Measurements from ENCODE around the gene PRDM2.
"Not testable (repeated sequence)": the region's sequence is repeated elsewhere in the genome, so short reads cannot be mapped to it uniquely, and the experiment has no call there.

PRDM2 gene

DNA sequence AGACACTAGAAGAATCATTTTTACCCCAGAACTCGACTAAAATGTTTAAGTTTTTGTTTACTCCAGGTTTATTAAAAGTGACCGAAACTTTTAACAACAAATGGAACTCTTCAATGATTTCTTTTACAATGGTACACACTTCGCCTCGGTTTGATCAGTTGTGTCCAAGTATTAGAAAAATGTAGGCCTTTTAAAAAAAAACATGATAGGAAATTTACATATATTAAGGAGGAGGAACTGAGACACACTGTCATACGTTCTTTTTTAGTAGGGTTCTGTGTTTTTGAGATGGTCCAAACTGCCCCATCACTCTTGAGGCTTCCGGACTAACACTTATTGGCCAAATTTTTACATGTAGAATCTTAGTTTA is 1.3 kb downstream of the PRDM2 start:
- no peak for DNase-seq

DNA sequence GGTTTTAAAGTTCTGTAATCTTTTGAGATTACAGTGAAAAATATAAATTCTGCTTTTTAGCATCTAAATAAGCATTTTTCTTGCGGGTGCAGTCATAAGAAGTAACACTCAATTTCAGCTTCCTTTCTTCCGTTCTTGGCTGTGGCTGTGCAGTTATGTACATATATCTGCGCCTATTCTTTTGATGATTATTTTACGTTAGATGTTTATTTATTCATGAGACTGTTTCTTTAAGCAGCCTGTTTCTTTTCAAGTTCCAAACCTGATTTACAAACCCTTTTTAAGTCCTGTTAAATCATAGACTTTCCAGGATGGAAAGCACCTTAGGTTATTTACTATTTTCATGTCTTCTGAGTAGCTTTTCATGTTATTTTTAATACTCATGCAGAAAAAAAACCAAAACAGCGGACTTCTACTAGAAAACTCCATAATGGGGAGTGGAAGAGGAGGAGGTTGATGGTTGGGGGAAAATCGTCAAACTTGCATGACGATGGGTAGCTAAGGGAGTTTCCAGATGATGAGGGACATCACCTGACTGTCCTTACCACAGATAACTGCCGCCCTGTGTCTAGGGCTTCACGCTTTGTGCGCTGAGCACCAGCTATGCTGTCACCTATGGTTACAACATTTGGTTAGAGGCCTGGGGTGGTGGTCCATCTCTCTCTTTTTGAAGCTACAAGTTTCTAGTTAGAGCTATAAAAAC is 2.6 kb downstream of the PRDM2 start:
- peak; percentile 54 for DNase-seq

DNA sequence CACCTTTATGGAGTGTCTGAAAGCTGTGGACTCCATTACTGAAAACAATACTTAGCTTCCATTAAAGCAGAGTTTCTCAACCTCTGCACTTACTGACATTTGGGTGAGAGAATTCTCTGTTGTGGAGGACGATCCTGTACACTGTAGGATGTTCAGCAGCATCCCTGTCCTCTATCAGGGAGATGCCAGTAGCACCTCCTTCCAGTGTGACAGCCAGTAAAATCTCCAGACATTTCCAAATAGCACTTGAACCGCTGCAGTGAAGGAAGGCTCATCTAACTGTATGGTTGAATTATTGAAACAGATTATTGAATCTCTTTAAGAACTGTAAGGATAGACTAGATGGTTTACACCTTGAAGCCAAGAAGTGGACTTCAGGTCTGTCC is 3.1 kb downstream of the PRDM2 start:
- DNase-seq: no peak

DNA sequence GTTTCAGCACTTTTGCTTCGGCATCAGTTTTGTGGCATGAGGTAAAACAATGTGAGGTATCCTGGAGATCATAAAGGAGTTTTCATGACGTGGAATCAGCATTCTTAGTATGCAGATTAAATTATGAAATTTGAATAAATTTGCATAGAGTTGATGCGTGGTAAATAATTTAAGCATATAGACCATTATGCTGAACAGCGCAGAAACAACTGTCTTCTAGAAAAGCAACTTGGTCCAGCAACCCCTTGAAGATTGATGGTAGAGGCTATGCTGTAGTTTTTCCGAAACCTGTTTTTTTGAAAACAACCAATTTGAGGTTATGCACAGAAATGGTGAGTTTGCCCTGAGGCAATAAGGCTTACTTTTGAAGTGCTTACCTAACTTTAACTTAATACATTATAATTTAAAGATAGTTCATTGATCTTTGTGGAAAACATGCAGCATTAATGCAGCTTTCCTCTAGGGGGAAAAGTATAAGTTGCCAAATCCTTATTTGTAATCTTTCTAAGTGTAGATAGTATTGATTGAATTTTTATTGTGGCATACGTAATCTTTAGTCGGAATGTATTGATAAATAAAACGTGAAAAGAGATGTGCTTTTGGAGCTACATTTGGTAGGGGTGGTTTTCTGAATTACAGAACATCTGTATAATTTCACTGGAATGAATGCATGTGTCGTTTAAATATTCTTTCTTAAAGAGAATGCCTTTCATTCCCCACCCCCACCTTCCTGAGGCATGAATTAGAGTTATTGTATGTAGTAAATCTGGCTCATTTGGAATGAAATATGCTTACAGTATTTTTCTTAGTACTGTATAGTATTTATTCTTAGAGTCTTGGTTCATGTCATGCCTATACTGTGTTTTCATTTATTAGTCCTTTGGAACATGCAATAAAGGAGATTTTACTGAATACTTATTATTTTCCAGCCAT is 3.8 kb downstream of the PRDM2 start:
- no peak for DNase-seq

DNA sequence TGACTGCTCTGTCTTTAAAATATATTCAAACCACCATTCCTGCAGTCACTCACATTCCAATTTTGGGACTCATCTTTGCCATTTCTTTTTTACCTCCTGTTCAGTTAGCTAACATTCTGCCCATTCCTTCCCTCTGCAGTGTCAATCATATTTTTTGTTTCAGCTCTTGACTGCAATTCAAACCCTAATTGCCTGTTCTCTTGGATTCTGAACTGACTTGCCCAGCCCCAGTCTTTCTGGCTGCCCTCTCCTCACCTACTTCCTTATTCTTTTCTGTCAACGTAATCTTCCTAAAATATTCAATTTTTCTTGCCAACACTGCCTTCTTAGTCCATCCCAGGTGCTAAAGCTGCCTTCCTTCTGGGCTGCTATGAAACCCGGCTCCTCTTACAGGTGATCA is 6.1 kb downstream of the PRDM2 start:
- no peak for DNase-seq

DNA sequence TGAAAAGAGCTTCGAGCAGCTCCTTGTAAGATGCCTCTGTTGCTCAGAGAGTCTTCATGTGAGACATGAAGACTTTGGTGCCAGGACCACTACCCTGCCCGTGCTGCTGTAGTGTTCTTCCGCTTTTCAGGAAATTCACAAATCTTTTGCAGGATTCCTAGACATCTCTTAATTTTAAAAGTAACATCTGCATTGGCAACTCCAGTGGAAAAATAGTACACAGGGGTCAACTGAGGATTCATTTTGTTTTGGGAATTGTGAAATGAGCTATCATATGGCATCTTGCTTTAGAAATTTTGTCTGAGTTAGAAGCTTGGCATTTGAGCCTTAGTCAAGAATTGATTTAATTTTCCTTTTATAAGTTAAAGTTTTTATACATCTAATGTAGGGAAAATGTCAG is 7.2 kb downstream of the PRDM2 start:
- DNase-seq: no peak

DNA sequence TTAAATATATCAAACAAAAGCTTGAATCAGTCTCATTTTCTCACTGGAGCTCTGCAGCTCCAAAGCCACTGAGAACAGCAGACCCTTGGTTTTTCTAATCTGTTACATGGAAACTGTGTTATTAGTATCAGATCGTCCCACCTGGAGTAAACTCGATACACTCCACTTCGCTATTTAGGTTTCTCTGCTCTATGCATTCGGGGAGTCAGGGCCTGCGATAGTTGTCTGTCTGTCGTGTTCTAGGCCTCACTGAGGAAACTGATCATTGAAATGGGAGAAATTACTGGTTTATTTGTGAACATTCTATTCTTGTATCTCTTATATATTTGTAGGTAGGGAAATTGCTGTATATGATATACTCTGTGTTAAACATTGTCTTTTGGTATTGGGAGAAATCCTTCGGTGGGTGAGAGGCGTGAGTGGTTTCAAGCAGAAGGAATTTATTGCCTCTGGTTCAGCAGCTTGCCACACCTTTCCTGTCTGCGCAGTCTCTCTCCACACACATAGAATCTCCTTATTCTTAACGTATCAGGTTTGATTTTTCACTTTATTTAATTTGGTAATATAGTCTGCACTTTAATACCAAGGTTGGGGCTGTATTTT is 8.5 kb downstream of the PRDM2 start:
- no peak for DNase-seq

DNA sequence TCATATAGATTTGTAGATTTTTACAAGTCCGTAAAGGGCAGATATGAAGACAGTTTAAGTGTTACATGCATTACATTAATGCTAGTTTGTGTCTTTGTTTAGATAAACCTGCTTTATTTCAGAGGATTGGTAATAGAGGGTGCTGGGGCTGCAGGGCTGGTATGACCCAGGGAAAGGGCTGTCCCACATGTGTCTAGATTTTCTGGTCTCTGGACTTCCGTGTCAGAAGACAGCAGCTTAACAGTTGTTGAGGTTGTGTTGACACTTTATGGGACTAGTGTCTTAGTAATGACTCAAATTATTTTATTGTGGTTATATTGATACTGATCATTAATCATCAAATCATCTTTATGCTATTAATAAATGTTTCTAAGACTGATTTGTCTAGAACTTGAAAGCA is 10.1 kb downstream of the PRDM2 start:
- DNase-seq: no peak

DNA sequence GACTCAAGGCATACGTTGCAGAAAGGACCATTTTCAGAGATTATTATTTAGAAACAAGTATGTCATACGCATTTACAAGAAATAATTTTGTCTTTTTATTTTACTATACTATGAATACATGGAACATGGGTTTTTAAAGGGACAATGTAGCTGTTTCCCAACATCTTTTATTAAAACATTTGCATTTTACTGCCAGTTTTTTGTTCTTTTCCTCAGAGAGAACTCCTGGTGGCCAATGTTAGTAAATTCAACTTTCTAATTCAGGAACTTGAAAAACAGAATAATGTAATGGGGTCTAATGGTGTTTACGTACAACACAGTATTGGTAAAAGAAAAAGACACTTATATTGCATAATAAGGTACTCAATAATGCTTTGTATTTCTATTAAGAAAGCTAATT is 14.9 kb downstream of the PRDM2 start:
- DNase-seq: no peak

DNA sequence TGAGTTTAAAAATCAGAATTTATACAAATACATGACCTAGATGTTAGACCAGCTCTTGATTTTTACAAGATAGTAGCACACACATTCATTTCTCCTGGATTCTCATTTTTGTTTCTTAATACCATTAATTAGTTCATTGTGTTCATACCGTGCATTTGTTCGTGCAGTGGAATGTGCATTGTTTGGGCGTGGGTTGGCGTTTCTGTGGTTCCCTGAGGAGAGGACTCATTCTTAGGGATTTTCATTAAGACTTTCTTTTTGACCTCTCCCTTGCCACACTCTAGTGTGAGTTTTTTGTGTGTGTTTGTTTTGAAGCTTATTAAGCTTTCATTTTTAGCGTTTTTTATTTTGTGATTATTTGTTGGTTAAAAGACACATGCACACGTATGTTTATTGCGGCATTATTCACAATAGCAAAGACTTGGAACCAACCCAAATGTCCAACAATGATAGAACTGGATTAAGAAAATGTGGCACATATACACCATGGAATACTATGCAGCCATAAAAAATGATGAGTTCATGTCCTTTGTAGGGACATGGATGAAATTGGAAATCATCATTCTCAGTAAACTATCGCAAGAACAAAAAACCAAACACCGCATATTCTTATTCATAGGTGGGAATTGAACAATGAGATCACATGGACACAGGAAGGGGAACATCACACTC is 15.8 kb downstream of the PRDM2 start:
- not testable (repeated sequence) for DNase-seq

DNA sequence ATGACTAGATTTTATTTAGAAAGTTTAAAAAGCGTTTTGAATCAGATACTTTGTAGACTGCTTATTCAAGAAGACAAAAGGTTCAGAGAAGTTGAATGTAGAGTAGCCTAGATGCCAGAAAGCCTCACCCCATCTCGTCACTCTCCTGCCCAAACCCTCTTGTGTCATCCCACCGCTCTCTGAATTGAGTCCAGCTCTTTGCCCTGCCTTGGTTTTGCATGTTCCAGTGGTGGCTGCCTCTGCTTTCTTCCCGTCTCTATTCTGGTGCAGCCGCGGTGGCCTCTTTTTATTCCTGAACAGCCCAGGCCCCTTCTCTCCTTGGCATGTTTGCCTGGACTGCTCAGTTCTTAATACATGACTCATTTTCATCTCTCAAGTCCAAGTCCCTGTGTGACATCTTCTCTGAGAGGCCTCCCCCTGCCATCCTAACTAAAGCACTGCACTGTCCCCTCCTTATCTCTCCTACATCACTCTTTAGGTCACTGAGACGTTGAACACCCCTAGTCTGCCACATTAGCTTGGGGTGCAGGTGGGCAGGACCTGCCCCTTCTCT is 22.9 kb downstream of the PRDM2 start:
- no peak for DNase-seq

DNA sequence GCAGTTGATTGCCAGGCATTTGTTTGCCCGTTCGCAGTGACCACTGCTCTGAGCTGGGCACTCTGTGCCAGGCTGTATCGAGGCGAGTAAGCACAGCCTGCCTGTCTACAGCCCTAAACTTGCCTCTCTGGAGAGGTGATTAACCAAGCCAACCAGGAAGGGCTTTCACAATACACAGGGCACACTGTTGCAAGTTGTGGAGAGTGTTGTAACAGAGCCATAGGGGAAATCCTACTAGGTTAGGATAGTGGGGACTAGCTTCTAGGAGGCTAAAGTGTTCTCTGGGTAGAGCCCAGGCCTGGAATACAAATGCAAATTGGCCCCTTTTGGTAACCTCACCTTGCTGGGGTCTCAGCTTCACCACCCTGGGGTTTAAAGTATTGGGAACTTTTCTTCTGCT is 23.8 kb downstream of the PRDM2 start:
- DNase-seq: no peak

DNA sequence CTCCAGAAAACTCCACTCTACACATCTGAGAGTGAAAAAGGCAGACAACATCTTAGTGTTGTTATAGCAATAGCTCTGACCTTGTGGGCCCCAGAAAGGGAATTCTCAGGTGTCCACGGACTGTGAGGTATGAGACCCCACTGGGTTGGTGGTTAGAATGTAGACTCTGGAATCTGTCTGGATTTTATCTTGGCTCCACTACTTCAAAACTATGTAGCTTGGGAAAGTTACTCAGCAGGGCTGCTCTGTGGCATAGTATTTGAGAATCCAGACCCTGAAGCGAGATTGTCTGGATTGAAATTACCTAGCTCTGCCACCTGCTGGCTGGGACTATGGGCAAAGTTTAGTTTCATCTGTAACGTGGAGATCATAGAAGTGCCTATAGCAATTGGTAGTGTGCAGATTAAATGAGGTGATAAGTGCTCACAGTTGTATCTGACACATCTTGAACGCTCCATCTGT is 25.8 kb downstream of the PRDM2 start:
- DNase-seq: peak; percentile 27

DNA sequence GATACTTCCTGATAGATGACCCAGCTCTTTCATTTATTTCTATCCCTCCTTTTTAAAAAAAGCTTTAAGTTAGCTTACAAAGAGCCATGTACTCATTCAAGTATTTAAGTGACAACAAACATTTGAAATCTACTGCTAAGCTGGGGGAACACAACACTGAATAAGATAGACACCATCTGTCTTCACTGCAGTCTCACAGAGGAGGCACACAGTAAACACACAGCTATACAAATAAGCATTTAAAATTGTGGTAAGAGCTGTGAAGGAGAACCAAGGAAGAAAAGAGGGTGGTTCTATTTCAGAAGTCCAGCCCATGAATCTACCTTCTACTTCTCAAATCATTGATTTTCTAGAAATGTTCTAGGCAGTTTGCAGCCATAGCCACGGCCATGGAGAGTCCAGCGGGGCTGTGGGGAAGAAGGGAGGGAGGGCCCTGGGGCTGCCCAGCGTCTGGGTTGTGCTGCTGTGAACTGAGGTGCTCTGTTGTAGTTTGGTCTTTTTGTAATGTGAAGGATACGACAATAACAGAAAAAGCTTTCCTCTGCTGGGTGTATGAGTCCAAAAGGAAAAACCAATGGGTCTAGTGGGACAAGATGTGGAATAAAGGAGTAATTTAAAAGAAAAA is 28.2 kb downstream of the PRDM2 start:
- no peak for DNase-seq

DNA sequence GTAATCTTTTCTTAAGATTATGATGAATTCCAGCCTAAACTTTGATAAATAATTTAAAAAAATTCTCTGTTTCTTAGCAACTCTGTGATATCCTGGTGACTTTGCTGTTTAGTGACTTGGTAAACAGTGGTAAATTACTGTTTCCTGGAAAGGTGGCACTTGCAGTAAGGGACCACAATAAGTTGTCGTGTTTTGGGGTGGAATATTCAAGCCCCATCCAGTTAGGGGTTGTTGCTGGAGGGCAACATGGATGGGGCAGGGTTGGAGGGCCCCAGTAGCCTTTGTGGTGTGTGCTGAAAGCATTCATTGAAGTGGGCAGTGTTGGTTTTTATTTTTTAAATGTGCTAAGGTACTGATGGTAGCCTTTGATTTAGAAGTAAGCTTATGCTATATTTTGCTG is 30.3 kb downstream of the PRDM2 start:
- no peak for DNase-seq

DNA sequence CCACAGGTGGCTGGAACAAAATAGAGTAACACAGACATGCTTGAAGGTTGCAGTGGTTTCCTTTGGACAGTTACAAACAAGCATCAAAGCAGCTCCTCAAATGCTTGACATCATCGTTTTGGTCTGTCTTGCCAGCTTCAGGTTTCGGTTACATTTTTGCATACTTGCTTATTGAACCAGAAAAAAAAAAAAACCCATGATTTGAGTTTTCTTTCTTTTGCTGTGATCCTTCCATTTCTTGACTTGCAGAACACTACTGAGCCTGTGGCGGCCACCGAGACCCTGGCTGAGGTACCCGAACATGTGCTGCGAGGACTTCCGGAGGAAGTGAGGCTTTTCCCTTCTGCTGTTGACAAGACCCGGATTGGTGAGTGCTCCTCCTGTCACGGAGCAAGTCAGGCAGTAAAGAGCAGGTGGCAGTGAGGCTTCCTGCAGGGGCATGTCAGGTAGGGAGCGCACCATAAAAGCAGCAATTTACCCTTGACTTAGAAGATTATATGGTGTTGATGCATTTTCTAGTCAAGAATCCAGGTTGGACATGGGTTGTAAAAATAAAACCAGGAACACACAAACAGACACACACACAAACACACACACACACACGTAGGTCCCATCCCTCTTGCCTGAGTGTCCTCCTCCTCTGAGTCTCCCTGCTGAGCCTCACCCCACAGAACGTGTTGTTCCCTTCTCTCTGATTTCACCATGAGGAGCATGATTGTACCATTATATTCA is 30.9 kb downstream of the PRDM2 start:
- peak; percentile 67 for DNase-seq

DNA sequence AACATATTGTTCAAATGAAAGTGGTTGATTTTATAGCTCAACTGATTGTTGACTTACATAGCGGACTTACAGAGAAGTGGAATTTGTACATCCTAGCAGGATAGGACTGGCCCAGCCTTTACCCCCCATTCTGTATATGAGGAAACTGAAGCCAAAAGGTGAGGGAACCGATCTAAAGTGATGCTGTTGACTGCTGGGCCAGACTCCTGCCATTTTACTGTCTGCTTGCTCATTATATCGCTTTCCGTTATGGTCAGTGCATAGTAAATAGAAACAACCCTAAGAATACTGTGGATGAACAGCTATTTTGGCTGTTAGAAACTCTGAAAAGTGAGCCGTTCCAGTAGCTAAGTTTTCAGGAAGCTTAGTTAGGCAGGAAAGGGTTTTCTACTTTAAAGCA is 31.9 kb downstream of the PRDM2 start:
- no peak for DNase-seq

DNA sequence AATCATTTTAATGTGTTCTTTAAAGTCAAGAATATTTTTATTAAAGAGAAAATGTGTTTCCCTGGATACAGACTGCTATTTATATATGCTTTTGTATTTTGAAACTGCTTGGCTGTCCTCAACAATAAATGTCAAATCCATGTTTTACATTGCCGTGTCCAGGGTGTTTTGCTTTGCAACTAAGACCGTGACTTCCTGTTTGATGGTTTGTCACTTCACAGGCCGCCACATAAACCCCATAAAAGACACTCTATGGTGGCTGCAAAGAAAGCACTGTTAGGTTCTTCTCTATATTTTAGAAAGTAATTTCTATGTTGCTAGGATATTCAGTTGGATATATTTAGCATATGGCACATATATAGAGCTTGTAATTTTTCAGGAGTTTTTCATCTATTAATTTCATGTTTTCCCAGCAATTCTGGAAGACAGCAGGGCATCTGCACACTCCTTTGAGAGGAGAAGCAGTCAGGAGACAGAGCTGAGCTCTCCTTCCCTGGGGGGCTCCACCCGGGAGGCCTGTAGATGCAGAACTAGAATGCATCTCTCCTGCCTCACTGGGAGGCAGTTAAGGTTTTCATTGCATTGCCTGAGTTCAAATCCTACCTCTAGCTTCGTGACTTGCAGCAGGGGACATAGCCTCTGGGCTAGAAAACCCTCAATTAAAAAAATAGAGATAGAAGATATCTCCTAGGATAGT is 33.1 kb downstream of the PRDM2 start:
- peak; percentile 23 for DNase-seq

DNA sequence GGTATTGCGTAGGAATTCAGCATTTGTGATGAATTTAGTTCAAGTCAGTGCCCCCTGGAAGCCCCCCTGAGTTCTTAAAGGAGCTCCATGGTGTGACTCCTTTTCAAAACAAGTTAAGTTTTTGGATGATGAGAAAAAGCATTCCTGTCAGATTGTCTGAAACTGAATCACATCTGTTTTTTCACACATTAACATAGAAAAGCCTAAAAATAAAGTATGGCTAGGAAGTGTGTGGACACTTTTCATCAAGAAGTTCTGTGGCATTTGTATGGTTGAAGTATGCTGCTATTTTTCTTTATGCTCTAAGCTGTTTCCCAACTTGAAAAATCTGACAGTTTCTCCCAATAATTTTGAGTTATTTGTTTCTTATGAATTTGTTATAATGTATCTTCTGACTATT is 33.7 kb downstream of the PRDM2 start:
- no peak for DNase-seq

DNA sequence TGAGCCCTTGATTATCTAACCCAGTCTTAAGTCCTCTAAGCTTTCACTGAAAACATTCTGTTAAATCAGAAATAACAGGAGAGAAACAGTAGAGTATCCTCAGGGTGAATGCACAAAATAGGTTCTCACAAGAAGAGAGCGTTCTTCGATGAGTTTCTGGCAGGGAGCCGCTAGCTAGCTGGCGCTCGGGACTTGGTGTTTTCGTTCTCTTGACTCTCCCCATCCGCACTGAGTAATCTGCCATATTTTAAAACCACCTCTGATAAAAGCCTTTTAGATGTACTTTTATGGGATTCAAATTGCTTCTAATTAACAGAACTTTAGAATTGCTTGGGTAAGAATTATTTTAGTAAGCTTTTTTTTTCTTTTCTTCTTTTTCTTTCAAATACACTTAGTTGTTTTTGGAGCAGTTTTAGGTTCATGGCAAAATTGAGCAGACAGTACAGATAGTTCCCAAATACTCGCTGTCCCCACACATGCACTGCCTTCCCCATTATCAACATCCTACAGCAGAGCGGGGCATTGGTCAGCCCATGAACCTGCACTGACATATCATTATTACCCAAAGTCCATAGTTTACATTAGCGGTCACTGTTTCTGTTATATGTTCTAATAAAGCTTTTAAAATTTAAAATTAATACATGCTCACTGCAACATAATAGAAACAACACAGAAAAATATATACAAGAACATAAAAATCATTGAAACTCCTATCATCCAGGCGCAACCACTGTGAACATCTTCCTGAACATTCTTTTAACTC is 35.4 kb downstream of the PRDM2 start:
- DNase-seq: no peak

Data from effector CD8-positive, alpha-beta T cell (primary cell).